Retinal pigment epithelial cell (primary cell): ENCODE results near the gene PDE2A.

ENCODE experiments used
- DNase-seq: peaks from one replicate; pipeline ENCODE4 v3.0.0-alpha.2; 2010; ENCODE audit warnings: low read depth
- H3K4me3 ChIP-seq: 2 replicates; pipeline ENCODE4 v1.5.1; 2011; ENCODE audit warnings: mild to moderate bottlenecking, low read length, control low read depth, moderate library complexity
- CTCF ChIP-seq: conservative IDR thresholded peaks from 2 replicates; pipeline ENCODE4 v1.5.1; 2011; ENCODE audit warnings: low read depth, low read length, control low read depth, inconsistent platforms

Gene PDE2A

GRCh38 chr11:72578051-72578450, 96.2 kb downstream of the PDE2A start:
- TF ChIP-seq CTCF = no peak
- no peak overlapping the region for H3K4me3 ChIP-seq
- DNase-seq = no peak

GRCh38 chr11:72577271-72577721, 96.9 kb downstream of the PDE2A start:
- no peak overlapping the region for H3K4me3 ChIP-seq
- no peak for DNase-seq
- no peak for TF ChIP-seq CTCF

GRCh38 chr11:72576661-72577060, 97.6 kb downstream of the PDE2A start:
- TF ChIP-seq CTCF = no peak
- no peak overlapping the region for H3K4me3 ChIP-seq
- DNase-seq = no peak

- H3K4me3 ChIP-seq = no peak overlapping the region
- no peak for TF ChIP-seq CTCF
- DNase-seq = no peak
Measured at GRCh38 chr11:72576243-72576595, 98.0 kb downstream of the PDE2A start.

GRCh38 chr11:72575533-72576242, 98.5 kb downstream of the PDE2A start:
- no peak for DNase-seq
- TF ChIP-seq CTCF = no peak
- H3K4me3 ChIP-seq = no peak overlapping the region

- no peak for TF ChIP-seq CTCF
- no peak overlapping the region for H3K4me3 ChIP-seq
- no peak for DNase-seq
Measured at GRCh38 chr11:72574548-72575460, 99.4 kb downstream of the PDE2A start.
